Fibroblast of peridontal ligament (primary cell): Measurements from ENCODE around the gene CORO2A.

ENCODE experiments used
- DNase-seq: peaks from one replicate; pipeline ENCODE4 v3.0.0-alpha.2; 2010; ENCODE audit errors: extremely low read depth

Gene CORO2A

GRCh38 chr9:98219794-98220370 is 27.4 kb upstream of the CORO2A start:
- no peak for DNase-seq

- no peak for DNase-seq
Measured at GRCh38 chr9:98219364-98219716, 26.9 kb upstream of the CORO2A start.

- DNase-seq: peak; percentile 69
Measured at GRCh38 chr9:98218562-98219363, 26.3 kb upstream of the CORO2A start.

GRCh38 chr9:98217255-98217654 is 24.8 kb upstream of the CORO2A start:
- no peak for DNase-seq

- DNase-seq: no peak
Measured at GRCh38 chr9:98216391-98216790, 24.0 kb upstream of the CORO2A start.

- no peak for DNase-seq
Measured at GRCh38 chr9:98215821-98216220, 23.4 kb upstream of the CORO2A start.

DNA sequence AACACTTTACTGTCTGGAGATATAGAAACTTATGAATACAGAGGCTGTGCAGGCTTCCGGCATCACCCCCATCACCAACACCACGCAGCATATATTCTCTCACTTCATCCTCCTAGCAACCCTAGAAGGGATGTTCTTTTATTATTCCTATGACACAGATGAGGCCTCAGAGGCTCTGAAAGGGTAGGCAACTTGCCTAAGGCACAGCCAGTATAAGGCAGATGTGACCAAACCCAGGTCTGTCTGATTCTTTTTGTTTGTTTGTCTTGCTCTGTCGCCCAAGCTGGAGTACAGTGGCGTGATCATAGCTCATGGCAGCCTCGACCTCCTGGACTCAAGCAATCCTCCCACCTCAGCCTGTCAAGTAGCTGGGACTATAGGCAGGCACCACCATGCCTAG is 22.8 kb upstream of the CORO2A start:
- no peak for DNase-seq

GRCh38 chr9:98214811-98215210 is 22.4 kb upstream of the CORO2A start:
- no peak for DNase-seq

DNA sequence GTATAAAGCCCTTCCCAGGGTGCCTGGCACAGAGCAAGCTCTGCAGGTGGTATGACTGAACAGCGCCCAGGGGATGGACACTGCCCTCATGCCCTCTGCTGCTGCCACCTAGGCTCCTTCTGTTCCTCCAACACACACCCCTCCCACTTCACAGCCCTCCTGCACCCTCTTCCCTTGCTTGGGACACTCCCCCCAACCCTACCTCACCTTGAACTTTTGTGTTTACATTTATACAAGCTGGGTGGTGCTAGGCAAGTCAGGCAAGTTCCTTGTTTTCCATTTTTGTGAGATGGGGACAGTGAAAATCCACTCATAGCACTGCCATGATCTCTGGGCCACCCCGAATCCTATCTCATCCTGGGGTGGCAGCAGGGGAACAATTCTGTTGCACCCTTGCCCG is 18.8 kb upstream of the CORO2A start:
- DNase-seq: no peak

GRCh38 chr9:98210435-98210834 is 18.0 kb upstream of the CORO2A start:
- DNase-seq: no peak

DNA sequence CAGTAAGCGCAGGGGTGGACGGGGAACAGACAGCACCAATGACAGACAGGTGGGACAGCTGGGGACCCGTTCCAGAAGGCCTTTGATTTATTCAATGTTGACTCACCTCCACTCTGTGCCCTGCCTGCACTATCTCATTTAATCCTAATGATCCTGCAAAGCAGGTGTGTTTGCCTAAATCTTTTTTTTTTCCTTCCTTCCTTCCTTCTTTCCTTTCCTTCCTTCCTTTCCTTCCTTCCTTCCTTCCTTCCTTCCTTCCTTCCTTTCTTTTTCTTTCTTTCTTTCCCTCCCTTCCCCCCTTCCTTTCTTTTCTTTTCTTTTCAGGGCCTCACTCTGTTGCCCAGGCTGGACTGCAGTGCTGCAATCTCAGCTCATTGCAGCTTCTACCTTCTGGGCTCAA is 17.1 kb upstream of the CORO2A start:
- DNase-seq: no peak

- DNase-seq: no peak
Measured at GRCh38 chr9:98208635-98209034, 16.2 kb upstream of the CORO2A start.

DNA sequence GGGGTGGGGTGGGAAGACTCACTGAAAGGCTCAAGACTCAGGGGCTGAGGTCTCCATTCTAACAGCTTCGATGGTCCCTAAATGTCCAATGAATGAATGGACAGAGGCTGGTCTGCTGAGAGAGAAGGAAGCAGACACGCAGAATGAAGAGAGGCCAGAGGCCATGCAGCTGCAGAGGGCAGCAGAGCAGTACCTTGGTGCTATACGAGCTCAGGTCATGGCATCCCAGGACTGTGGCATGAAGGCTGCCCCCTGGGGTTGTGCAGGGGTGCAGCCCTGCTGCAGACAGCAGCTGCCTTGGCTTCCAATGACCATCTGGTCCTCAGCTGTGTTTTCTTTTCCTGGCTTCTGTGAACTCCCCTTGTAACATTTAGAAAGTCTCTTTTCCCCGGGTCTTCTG is 15.2 kb upstream of the CORO2A start:
- DNase-seq: no peak

DNA sequence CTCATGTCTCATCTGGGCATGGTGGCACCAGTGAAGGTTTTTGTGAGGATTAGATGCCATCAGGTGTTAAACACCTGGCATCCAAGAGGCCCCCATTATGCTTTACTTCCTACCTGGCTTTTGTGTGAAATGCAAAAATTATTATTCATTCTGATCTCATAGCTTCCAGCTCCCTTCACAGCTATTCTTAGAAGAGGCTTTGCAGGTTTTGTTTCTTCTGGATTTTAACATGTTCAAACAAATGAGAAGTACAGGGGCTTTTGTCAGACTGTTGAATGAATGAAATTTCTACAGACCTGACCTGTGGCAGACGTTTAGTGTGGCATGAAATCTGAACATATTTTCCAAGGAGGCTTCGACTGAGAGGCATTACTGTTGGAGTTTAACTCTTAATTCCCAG is 14.3 kb upstream of the CORO2A start:
- no peak for DNase-seq

DNA sequence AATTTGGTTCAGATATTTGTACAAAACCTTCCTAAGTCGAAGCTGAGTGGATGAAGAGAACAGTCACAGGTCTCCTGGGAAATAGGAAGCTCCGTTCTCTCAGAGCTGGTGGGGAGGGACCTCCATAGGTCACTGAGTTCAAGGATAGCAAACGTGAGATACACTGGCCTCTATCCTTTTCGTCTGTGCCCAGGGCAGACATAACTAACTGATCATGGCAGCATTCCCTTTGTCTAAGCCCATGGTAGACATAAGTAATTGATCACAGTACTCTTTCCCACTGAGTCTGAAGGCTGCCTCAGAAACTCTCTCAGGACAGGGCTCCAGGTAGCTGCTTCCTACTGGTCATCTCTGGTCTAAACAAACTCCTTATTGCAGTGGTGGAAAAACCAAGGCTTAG is 12.3 kb upstream of the CORO2A start:
- no peak for DNase-seq

DNA sequence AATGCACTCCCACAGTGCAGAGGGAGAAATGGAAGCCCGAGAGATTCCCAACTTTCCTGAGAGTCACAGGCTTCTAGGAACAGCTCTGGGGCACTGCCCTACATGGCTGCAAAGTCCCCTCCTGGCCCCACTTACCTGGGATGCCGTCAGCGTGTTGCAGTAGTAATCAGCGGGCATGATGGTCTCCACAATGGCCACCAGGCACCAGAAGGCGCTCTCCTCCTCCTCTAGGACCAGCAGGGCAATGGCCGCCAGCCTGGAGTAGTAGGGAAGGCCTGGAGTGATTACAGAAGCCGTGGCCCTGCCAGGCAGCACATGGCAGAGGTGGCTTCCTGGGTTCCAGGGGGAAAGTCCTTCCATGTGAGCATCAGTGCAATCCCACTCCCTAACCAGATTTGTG is 10.7 kb upstream of the CORO2A start:
- DNase-seq: no peak

DNA sequence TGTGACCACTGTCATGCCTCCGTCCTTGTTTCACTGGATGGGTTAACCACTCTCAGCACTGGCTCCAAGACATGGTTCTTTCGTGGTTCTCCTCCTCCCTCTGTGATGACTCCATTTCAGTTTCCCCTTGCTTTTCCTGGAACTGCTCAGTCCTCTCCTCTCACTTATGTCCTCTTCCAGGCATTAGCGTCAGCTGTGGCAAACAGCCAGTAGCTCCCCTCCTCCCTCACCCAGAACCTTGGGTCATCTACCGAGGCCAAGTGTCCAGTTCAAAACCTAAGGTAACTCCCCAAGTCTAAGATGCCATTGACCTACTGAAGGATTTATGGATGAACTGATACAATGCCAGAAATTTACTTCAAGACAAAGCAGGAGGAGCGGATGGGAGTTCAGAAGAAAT is 9.8 kb upstream of the CORO2A start:
- DNase-seq: no peak

- no peak for DNase-seq
Measured at GRCh38 chr9:98201749-98202148, 9.3 kb upstream of the CORO2A start.

DNA sequence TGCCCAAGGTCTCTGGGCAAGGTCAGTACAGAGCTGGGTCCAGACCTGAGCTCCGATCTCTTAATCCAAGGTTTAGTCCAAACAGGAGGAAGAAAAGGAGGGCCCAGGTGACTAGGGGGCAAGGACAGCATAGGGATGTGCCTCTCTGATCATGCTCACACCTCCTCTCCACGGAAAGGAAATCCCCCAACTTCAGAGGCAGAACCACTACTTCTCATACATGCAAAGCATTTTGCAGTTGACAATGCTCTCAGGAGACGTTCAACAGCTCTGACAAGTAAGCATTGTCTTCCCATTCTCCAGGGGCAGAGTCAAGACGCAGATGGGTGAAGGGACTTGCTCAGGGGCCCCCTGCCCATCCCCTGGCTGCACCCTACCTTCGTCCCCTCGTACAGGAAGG is 8.7 kb upstream of the CORO2A start:
- DNase-seq: no peak

- no peak for DNase-seq
Measured at GRCh38 chr9:98199388-98200033, 7.1 kb upstream of the CORO2A start.

DNA sequence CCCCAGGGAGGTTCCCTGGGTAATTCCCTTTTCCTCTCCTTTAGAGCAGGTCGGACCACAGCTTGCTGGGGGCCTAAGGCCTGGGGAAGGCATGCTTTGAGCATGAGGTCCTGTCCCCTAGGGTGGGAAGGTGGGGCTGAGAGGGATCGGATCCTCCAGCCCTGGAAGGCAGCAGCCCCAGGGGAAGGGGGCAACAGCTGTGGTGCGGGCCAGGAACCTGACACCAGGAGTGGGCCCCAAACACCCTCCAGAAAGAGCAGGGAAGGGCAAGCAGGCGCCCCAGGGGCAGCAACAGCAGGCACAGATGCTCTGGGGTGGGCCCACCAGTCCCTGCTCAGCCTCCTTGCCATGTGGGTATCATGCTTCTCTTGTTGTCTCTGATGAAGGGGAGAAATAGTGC is 3.2 kb upstream of the CORO2A start:
- DNase-seq: no peak

DNA sequence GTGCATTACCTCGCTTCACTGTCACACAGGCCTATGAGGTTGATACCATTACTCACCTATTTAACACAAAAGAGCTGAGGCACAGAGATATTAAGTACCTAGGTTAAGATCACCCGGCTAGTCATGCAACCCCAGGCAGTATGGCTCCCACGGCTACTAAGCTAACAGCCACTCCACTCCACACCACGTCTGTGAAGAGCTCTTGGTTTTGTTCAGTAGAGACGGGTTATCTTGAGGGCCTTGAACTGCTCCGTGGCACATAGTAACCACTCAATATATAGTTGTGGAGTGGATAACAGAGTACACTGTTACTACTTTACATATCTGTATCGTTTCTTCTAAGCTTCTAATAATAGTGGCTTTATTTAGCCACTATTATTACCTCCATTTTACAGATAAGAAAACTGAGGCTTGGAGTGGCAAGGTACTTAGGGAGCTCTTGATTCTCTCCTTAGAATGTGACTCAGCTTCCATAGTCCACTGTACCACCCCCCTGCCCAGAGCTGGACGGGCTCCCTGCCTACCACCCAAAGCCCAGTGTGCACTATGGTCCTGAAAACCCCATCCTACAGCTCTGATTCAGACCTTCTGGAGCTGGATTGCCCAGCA is 1.0 kb upstream of the CORO2A start:
- DNase-seq: no peak
